ENCODE measurements around the gene ZNF14.

Gene ZNF14

DNA sequence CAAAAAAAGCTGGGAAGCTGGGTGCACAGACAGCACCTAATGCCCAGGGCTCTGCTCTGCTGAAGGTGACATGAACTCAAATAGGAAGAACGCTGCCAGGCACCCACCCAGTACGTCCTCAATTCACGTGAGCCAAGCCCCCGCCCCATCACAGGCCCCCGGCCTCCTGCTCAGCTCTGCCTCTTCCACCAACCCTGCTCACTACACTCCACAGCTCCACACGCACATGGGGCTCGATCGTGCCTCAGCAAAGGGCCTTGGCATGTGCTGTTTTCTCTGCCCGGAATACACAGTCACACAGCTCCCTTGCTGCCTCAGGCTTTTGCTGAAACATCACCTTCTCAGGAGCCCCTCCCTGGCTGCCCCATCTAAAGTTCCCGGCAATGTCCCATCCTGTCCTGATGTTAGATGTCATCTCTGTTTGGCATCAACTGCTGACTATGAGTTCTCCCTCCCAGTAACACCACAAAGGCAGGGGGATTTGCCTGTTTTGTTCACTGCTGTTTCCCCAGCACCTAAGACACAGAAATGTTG lies 71.7 kb downstream of the ZNF14 start:
- no peak for DNase-seq

More for the DNA sequence above, 71.7 kb downstream of the ZNF14 start:
- TF ChIP-seq POLR2A (IDR thresholded peaks at IDR 0.05; ENCODE audit: low read length) (no peak), GATA1 (IDR thresholded peaks at IDR 0.05; ENCODE audit: low read depth, low read length) (no peak)

All from erythroblast (primary cell).